KMS-11 (cell line): ENCODE data around the gene ATL2.

Experiments
- H2AFZ ChIP-seq: fragments of 200-600 bp; sonication (generic); 2 replicates; pipeline ENCODE4 v1.6.1; 2016; ENCODE audit warnings: antibody characterized with exemption, mixed run types, low read depth
- H3K27ac ChIP-seq: fragments of 200-600 bp; sonication (generic); 2 replicates; pipeline ENCODE4 v1.6.1; 2016; ENCODE audit warnings: mild to moderate bottlenecking, mixed run types
- H3K27me3 ChIP-seq: fragments of 200-600 bp; sonication (generic); 2 replicates; pipeline ENCODE4 v1.6.1; 2017; ENCODE audit warnings: mild to moderate bottlenecking, low read depth, mixed run types, moderate library complexity; ENCODE audit not compliant: insufficient read depth
- H3K36me3 ChIP-seq: fragments of 200-600 bp; sonication (generic); 2 replicates; pipeline ENCODE4 v1.6.1; 2017; ENCODE audit warnings: mild to moderate bottlenecking, mixed run types; ENCODE audit not compliant: insufficient read depth
- H3K4me1 ChIP-seq: fragments of 200-600 bp; sonication (generic); 2 replicates; pipeline ENCODE4 v1.6.1; 2016; ENCODE audit warnings: mild to moderate bottlenecking, low read depth, mixed run types; ENCODE audit not compliant: poor library complexity, severe bottlenecking
- H3K4me2 ChIP-seq: fragments of 200-600 bp; sonication (generic); 2 replicates; pipeline ENCODE4 v1.7.0; 2016; ENCODE audit warnings: mild to moderate bottlenecking, mixed run types
- H3K4me3 ChIP-seq: fragments of 200-600 bp; sonication (generic); IDR thresholded peaks from 2 replicates; pipeline ENCODE4 v1.6.1; 2017; ENCODE audit warnings: low read depth, low read length, mixed read lengths; ENCODE audit not compliant: insufficient read depth
- H3K79me2 ChIP-seq: fragments of 200-600 bp; sonication (generic); 2 replicates; pipeline ENCODE4 v1.6.1; 2016; ENCODE audit warnings: low read depth, mixed run types; ENCODE audit not compliant: insufficient read depth
- H3K9ac ChIP-seq: fragments of 200-600 bp; sonication (generic); 2 replicates; pipeline ENCODE4 v1.6.1; 2016; ENCODE audit warnings: mild to moderate bottlenecking, mixed run types
- H4K20me1 ChIP-seq: fragments of 200-600 bp; sonication (generic); 2 replicates; pipeline ENCODE4 v1.6.1; 2016; ENCODE audit warnings: mild to moderate bottlenecking, mixed run types; ENCODE audit not compliant: insufficient read depth
- TF ChIP-seq, protein P1 (sequence below): fragments of 200-600 bp; sonication (generic); conservative IDR thresholded peaks from 2 replicates; pipeline ENCODE4 v1.6.1; 2017; ENCODE audit warnings: low read depth, mild to moderate bottlenecking, antibody characterized with exemption, low read length, moderate library complexity, mixed read lengths

Gene ATL2

DNA sequence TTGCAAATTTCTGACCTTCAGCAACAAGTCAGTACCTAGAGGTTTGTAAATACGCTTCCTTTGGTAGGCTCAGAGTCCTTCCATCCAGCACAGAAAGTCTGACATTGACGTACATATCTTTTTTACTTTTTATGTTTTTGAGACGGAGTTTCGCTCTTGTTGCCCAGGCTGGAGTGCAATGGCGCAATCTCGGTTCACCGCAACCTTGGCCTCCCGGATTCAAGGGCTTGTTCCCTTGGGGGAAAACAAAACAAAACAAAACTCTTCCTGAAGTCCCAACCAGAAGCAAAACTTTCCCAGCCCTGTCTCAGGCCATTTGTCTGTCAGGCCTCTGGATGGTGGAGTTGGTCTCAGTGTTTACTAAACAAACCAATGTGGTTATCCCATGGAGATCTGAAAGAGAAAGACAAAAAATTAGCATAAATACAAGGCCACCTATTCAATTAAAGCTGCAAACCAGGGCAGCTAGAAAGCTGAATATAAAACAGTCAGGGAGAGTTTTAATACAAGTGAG is 29.6 kb upstream of the ATL2 start:
- TF ChIP-seq, protein P1, sequence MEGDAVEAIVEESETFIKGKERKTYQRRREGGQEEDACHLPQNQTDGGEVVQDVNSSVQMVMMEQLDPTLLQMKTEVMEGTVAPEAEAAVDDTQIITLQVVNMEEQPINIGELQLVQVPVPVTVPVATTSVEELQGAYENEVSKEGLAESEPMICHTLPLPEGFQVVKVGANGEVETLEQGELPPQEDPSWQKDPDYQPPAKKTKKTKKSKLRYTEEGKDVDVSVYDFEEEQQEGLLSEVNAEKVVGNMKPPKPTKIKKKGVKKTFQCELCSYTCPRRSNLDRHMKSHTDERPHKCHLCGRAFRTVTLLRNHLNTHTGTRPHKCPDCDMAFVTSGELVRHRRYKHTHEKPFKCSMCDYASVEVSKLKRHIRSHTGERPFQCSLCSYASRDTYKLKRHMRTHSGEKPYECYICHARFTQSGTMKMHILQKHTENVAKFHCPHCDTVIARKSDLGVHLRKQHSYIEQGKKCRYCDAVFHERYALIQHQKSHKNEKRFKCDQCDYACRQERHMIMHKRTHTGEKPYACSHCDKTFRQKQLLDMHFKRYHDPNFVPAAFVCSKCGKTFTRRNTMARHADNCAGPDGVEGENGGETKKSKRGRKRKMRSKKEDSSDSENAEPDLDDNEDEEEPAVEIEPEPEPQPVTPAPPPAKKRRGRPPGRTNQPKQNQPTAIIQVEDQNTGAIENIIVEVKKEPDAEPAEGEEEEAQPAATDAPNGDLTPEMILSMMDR, result no peak
- Histone ChIP-seq H2AFZ (peak overlapping the region; percentile 7; the same call in 1 of the 2 replicates), H3K4me3 (no peak overlapping the region), H3K9ac (no peak overlapping the region), H3K27me3 (no peaks in the 10 kb centered on the region), H3K27ac (no peak overlapping the region; the same call in 1 of the 2 replicates), H3K4me2 (peak overlapping the region; percentile 40; the same call in 1 of the 2 replicates), H4K20me1 (no peaks in the 10 kb centered on the region), H3K4me1 (peaks cover 63% of the 10 kb centered on the region), H3K36me3 (no peaks in the 10 kb centered on the region), H3K79me2 (no peaks in the 10 kb centered on the region)

DNA sequence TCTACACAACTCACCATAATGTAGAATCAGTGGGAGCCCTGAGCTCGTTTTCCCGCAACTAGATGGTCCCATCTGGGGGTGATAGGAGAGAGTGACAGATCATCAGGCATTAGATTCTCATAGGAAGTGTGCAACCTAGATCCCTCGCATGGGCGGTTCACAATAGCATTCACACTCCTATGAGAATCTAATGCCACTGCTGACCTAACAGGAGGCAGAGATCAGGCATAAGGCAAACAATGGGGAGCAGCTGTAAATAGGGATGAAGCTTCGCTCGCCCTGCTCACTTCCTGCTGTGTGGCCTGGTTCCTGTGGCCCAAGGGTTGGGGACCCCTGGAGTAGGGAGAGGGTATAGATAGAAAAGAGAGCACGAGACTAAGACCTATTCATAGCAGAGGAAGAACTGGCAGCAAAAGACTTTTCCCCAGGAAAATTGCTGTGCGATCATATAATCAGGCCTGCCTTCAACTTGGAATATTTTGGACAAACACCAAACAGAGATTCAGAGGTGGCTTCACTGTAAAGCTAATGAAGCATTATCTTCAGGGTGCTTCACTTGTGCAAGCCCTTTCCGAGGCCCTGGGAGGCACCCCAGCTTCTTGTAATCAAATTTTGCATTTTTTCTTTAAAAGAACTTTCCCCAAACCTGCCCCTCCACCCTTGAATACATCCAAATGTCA is 29.0 kb upstream of the ATL2 start:
- TF ChIP-seq, protein P1, result no peak
- Histone ChIP-seq H3K9ac (no peak overlapping the region), H3K36me3 (no peaks in the 10 kb centered on the region), H2AFZ (peak overlapping the region; percentile 7; the same call in 1 of the 2 replicates), H3K27me3 (no peaks in the 10 kb centered on the region), H3K4me2 (peak overlapping the region; percentile 40; the same call in 1 of the 2 replicates), H3K4me3 (no peak overlapping the region), H3K79me2 (no peaks in the 10 kb centered on the region), H4K20me1 (no peaks in the 10 kb centered on the region), H3K4me1 (peaks cover 63% of the 10 kb centered on the region), H3K27ac (no peak overlapping the region)

DNA sequence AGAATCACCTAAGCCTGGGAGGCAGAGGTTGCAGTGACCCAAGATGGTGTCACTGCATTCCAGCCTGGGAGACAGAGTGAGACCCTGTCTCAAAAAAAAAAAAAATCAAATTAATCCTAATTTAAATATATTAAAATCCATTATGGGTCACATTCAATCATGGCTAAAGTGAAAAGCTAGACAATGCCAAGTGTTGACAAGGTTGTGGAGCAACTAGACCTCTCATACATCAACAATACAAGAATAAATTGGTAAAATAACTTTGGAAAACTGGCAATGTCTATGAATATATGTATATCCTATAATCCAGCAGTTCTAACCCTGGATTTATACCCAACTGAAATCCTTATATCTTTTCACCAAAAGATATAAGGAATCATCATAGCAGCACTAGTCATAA is 23.4 kb upstream of the ATL2 start:
- TF ChIP-seq, protein P1, result no peak
- H3K27me3 ChIP-seq, result no peaks in the 10 kb centered on the region

DNA sequence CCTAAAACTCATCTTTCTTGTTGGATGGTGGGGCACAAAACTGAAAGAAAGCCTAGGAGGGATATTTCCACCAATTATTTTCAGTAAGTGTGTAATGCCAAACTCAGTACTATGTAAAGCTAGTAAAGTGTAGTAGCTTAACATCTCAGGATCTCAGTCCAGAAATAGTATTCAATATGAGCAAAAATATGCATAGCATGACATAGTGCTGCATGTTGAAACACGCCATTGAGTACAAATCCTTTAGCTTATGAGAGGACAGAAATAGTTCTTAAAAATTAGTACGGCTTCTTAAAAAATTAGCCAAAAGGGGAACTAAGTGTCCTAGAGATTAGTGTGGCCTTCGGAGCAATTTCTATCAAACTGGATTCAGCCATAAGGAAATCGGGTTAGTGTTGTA is 21.7 kb upstream of the ATL2 start:
- no peak overlapping the region for H3K4me3 ChIP-seq
- no peak overlapping the region for H2AFZ ChIP-seq
- TF ChIP-seq, protein P1, result no peak
- H3K4me1 ChIP-seq, result peaks cover 32% of the 10 kb centered on the region
- no peaks in the 10 kb centered on the region for H4K20me1 ChIP-seq
- no peak overlapping the region for H3K9ac ChIP-seq
- H3K27ac ChIP-seq, result no peak overlapping the region
- no peaks in the 10 kb centered on the region for H3K36me3 ChIP-seq
- H3K27me3 ChIP-seq, result no peaks in the 10 kb centered on the region
- no peaks in the 10 kb centered on the region for H3K79me2 ChIP-seq
- no peak overlapping the region for H3K4me2 ChIP-seq

More for the DNA sequence above, 23.4 kb upstream of the ATL2 start:
- H3K79me2 ChIP-seq, result no peaks in the 10 kb centered on the region
- no peak overlapping the region for H2AFZ ChIP-seq
- no peaks in the 10 kb centered on the region for H4K20me1 ChIP-seq
- peaks cover 14% of the 10 kb centered on the region for H3K4me1 ChIP-seq
- H3K4me2 ChIP-seq, result no peak overlapping the region
- no peak overlapping the region for H3K4me3 ChIP-seq
- no peak overlapping the region for H3K9ac ChIP-seq
- no peak overlapping the region for H3K27ac ChIP-seq
- H3K36me3 ChIP-seq, result no peaks in the 10 kb centered on the region
